T follicular helper cell (primary cell): Measurements from ENCODE around the gene CUX1.
"Not testable (repeated sequence)": the region's sequence is repeated elsewhere in the genome, so short reads cannot be mapped to it uniquely, and the experiment has no call there.

ENCODE experiments used
- DNase-seq: peaks from one replicate; pipeline ENCODE4 v3.0.0-alpha.2; 2020; ENCODE audit warnings: low read depth

Gene CUX1

DNA sequence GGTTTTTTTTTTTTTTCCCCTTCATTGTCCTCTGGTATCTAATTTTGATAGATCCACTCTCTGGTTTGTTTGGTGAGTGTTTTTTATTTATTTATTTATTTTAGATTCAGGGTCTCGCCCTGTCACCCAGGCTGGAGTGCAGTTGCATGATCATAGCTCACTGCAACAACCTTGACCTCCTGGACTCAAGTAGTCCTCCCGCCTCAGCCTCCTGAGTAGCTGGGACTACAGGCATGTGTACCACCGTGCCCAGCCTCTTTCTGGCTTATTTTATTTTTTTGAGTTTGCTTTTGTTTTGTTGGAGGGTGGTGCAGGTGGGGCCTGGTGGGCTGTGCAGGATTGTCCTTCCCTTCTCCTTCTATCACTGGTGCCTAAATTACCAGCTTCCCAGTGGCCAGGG is 282.0 kb downstream of the CUX1 start:
- no peak for DNase-seq

DNA sequence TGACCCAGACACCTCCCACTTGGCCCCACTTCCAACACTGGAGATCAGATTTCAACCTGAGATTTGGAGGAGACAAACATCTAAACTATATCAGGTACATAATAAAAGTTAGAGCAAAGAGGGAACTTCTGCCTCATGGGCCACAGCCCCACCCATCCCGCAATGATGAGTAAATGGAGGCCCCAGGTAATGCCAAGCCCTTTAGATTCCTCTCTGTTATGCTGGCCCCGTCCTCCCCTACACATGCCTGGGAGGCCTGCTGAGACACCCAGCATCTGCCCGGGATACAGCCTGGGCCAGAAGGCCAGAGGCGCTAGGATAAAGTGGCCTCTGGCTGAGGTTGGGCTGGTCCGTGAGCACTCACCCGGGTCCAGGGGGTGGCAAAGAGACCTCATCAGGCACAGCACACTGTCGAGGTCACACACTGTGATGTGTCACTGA is 283.7 kb downstream of the CUX1 start:
- DNase-seq = no peak

DNA sequence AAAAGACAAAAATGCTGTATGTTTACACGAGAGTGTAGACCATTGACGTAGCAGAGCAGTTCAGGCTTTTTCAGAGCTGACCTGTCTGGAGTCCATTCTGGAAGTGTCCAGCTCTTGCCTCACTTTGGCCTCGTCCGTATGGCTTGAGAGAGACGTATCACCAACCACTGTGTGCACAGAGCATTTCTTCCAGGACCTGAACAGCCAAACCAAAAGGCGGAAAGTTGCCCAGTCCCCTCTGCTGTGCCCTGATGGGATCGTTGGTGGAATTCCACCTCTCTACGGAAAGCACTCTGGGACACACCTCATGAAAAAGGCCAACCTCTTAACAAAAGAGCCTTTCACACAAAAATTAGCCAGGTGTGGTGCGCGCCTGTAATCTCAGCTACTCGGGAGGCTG is 284.5 kb downstream of the CUX1 start:
- DNase-seq = no peak

DNA sequence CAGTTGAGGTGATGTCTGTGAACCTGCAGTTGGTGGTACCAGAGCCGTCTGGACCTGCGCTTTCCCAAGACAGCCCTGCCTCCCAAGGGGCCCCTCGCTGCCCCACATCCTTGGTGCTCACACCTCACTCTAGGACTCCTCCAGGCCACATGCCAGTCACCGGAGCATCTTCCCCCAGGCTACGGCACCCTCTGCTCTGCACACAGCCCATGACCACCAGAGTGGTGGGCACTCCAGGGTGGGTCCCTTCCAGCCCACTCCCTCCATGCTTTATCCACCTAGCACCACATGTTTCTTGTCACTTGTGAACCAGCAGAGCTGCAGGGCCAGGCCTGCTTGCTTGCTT is 285.6 kb downstream of the CUX1 start:
- DNase-seq = no peak

DNA sequence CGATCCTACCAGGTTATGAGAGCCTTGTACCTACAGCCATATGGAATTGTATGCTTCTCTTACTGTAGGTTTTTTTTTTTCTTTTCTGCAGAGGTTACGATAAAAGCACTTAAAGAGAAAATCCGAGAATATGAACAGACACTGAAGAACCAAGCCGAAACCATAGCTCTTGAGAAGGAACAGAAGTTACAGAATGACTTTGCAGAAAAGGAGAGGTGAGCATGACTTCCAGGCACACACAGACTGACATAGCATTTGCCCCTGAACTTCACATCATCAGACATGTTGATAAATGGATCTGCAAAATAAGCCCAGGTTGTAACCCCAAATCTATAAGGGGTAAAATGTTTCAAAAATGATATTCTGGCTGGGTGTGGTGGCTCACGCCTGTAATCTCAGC is 286.8 kb downstream of the CUX1 start:
- DNase-seq = no peak

DNA sequence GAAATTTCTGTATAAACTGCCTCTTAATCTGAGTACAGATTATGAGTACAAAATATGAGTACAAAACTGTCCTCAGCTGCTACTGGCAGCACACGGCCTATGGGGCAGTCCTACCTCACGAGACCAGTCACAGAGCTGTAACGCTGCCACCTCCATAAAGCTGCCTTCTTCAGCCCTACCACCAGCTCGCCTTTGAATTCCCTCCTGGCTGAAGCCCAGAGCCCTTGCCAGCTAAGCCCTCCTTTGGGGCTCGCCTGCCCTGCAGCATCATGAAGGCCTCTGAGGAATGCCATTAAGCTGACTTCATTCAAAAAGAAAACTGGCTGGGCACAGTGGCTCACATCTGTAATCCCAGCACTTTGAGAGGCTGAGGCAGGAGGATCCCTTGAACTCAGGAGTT is 289.2 kb downstream of the CUX1 start:
- no peak for DNase-seq

DNA sequence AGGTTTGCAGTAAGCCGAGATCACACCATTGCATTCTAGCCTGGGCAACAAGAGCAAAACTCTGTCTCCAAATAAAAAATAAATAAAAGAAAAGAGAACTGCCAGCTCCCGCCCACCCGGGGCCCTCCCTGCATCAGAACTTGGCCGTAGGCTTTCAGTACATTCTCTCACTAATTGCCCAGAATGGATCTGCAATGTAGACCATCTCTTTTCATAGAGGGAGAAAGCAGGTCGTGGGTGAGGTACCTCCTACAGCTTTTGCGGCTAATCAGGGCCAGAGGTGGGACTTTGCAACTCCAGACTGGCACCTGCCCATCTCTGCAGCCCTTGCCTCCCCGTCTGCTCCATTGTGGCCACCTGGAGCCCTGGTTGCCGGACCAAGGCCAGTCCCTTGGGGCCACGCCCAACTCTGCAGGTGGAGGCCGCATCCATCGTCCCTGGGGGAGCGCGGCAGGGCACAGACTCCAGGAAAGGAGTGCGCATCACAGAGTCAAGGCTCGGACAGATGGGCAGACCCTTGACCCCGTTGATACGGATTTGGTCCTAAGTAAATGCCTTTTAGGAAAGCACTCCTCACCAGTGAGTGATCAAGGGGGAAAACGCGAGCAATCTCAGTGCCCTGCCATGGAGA is 290.2 kb downstream of the CUX1 start:
- no peak for DNase-seq

DNA sequence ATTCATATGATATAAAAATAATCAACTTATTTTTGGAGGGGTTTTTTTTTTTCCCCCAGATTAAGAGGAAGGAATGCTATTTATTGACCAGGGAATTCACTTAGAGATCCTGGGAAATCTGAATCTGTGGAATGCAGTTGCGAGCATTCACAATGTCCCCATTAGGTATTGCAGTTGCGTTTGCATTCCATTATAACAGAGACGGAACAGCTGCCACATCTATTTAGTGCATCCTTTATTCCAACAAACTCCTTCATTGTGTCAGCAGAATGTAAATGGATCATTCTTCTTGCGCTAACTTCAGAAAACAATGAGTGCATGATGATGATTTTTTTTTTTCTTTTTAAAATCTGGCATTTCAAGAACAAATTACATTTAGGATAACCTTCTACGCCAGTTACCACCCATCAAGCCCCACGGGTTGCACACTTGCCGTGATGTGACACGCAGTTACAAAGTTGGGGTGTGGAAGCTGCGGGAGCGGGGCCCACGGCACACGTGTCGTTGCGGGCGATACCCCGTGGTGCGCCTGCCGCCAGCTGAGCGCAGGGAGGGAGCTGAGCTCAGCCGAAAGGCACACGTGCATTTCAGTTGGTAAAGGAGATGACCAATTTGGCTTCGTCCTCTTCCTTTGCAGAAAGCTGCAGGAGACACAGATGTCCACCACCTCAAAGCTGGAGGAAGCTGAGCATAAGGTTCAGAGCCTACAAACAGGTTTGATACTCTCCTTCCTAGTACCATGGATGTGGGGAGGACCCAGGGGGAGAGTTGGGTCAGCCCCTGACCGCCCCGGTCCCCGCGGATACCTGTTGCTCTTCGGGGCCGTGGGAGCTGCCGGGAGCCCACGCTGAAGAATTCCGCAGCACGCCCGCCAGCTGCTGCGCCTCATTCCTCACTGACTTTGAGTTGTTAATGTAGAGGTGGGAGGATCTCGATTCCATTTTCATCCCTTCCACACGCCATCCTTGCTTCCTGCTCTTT is 293.9 kb downstream of the CUX1 start:
- no peak for DNase-seq

DNA sequence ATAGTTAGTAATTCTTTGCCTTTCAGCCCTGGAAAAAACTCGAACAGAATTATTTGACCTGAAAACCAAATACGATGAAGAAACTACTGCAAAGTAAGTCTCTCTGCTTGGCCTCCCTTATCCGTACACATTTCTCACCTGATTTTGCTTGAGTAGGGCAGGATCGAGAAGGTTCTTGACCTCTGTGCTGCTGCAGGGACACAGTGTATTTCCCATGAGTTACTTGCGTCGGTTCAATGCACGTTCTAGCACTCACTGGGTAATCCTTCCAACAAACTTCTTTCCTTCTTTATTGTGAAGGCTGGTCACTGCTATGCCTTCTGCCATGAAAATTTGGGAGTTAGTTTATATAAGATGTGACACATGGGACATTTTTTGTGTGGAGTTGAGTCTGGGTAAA is 297.8 kb downstream of the CUX1 start:
- no peak for DNase-seq

DNA sequence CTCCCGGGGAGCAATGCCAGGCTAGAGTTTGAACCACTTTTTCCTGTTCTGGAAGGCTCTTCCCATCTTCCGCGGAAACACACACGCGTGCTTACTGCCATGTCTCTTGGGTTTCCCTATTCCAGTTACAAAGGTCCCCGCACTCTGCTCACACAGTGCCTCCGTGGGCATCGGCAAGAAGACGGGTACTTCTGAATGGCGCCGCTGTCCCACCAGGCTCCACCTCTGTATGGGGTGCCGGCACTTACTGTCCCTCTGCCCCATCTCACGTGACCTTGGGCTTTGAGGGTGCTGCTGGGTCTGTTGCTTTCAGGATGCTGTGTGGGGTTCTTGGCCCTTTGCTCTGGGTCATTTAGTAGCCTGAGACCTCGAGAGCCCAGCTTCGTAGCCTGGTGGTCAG is 298.5 kb downstream of the CUX1 start:
- no peak for DNase-seq

DNA sequence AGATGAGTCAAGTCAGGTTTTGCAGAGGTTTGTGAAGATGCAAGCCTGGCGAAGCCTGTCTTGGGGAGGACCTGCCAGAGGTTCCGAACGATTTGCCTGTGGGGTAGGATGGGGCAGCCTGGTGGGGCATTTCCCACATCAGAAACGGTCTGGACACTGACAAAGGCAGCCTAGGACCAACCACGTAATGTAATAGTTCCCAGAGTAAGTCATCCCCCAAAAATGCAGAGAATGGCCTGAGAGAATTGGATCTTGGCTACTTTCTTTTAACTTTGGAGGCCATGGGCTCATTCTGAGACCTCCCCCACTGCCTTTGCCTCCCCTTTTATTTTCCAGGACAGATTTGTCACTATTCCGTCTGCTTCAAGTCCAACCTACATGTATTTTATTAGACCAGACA is 300.3 kb downstream of the CUX1 start:
- DNase-seq = no peak

DNA sequence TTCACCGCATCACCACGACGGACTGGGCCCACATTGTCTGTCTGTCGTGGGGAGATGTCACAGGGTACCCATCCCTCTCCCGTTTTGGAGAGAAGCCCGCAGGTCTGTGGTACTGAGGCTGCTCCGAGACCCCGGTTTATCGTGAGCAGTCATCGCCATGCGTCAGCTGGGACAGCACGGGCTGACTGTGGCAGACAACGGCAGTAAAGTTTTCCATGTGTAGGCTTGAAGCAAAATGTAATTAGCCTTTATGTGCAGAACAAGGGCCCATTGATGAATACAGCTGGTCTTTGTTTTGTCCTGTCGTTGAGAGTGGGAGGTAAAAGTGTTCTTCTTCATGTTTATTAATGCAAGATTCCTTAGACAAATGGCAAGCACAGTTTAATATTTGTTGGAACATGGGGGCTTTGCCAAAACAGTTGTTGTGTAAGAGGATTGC is 301.8 kb downstream of the CUX1 start:
- DNase-seq = no peak

DNA sequence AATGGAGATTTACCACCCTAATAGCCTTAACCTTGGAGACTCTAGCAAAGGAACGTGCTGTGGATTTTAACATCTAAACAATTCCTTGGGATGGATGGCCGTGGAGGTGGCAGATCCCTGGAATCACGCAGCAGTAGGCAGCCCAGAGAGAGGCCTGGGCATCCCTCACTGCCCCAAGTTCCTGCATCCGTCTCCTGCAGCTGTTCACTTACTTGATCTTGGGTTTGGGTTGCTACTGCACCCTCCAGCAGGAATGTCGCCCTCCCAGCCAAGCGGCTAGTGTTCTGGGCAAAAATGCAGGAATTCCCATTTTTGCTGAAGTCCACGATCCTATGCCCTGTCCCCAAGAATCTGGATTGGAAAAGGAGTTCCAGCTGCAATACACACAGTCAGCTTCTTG is 302.5 kb downstream of the CUX1 start:
- no peak for DNase-seq

DNA sequence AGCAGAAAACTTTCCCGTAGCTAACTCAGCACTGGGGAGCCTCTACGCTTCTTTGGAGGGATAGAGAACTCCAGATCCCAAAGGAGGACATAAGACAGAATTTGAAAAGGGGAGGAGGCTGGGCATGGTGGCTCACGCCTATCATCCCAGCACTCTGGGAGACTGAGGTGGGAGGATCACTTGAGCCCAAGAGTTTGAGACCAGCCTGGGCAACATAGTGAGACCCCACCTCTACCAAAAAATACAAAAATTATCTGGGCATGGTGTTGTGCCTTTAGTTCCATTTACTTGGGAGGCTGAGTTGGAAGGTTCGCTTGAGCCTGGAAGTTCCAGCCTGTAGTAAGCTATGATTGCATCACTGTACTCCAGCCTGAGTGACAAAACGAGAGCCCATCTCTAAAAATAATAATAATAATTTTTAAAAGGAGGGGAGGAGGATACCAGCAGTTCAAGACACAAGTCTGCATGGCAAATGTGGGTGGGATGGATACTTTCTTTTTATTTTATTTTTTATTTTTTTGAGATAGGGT is 303.3 kb downstream of the CUX1 start:
- no peak for DNase-seq

DNA sequence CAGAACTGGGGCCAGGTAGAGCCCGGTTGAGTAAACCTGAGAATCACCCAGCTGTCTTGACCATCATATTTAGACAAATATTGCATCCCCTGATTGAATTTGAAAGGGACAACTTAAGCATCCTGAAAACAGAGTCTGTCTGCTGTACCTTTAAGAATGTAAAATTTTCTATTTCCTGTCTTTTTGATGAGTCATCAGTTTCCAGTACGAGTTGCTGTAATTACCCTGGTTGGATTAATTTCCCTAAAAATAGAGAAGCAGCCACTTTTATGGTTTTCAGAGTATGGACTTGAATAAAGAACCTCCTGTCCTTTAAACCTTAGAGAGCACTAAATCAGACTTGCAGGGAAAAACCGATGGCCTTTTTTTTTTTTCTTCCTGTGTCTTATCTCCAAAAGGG is 304.6 kb downstream of the CUX1 start:
- no peak for DNase-seq

DNA sequence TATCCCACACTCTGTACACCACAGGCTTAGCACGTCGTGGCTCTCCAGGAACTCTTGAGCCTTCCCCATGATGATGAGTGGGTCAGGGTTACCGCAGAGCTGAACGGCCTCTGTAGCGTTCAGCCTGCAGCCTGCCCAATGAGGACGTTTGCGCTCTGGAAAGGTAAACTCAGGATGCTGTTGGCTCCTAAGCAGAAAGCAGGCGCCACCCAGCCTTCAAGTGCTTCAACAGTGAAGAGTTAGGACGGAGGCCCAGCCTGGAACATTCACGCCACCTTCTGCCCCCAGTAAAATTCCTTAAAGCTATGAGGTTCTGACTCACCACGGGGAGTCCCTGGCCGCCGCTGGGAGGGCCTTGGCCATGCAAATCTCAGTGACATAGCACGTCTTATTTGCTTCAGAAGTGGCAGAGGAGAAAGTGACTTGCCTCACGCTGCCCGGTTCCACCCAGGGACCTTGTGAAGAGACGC is 307.7 kb downstream of the CUX1 start:
- no peak for DNase-seq

DNA sequence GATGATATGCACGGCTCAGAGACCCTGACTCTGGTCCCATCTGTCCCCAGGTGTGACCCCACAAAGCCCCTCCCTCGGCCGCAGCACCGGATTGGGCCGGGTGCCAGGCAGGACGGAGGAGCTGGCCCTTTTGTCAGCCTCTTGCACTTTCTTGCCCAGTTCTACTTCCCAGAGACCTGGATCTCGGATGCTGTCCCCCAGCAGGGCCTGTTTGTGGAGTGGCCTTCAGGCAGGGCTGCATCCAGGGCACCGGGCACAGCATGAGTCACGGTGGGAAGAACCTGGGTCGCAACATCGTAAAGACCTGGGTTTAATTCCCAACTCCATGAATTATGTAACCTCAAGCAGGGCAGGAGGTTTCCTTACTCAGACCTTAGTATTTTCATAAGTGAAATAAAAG is 310.9 kb downstream of the CUX1 start:
- DNase-seq = no peak

DNA sequence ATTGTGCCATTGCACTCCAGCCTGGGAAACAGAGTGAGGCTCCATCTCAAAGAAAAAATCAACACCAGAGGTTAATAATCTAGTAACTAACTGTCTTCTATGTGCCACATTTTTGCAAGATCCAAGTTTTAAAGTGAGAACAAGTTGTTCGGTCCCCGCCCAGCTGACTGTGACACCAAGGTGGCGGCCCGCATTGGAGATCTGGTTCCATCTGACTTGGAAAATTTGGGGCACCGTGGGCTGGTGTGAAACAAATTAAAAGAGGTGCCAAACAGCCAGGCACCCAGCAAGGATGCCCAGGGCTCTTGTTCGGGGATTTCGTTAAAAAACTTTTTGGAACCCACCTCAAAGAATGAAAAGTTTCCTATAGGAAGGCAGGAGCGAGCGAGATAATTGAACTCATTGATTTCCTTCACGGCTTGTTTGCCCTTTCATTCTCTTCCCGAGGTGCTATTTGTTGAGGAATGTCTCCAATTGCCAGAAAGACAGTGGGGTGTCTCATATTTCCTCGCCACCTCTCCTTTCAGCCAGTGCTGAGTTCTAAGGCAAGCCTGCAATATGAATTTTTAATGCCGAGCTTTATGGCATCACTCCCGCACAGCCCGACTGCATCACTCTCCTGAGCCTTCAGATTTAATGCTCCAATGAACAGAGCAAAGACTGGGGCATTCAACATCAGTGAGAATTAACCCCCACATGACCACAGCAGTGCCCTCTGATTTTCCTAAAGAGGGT is 312.4 kb downstream of the CUX1 start:
- DNase-seq = no peak

DNA sequence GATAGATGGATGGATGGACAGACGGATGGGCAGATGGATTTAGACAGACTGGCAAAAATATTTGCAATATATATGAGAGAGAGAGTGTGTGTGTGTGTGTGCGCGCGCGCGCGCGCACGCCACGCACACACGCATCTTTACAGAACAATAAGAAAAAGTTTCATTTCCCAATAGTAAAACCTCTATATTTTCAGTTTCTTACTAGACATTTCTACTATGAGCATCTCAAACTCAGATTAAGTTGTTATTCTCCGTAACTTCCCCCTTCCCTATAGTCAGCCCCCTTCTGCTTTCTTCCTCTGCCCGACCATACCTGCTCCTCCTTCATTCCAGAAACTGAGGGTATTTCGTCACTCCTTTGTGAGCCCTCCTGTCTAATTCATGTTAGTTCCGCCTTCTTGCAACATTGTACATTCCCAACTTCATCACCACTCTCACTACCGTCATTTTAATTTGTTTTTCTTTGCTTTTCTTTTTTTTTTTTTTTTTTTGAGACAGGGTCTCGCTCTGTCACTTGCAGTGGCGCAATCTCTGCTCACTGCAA is 314.9 kb downstream of the CUX1 start:
- DNase-seq = no peak

DNA sequence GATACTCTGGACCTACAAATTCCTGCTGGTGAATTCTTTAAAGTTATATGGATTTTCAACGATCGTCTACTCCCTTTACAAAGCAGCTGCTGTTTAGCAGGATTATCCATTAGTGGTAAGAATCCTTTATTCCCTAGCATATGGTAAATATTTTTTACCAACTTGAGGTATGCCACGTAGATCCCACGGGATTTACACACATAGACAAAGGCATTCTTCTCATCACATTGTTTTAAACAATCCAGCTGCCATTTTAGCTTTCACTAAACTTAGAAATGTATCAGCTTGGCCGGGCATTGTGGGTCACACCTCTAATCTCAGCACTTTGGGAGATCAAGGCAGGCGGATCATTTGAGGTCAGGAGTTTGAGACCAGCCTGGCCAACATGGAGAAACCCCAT is 321.2 kb downstream of the CUX1 start:
- DNase-seq = no peak

DNA sequence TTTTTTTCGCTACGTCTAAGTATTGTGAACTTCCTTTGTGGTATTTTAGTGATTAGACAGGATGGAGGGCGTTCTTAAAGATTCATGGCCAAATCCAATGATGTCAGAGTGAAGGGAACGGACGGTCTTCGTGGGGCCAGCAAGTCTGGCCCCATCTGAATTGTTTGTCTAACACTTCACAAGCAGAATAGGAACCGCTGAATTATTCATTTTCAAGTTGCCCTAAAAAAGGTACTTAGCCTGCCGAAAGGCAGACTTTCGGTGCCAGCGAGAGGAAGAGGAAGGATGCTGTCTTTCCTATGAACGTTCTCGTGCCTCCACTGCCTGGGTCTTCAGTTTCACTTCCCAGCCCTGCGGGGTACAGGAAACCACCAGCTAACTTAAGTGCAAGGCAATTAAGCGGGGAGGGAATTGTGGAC is 323.5 kb downstream of the CUX1 start:
- no peak for DNase-seq

DNA sequence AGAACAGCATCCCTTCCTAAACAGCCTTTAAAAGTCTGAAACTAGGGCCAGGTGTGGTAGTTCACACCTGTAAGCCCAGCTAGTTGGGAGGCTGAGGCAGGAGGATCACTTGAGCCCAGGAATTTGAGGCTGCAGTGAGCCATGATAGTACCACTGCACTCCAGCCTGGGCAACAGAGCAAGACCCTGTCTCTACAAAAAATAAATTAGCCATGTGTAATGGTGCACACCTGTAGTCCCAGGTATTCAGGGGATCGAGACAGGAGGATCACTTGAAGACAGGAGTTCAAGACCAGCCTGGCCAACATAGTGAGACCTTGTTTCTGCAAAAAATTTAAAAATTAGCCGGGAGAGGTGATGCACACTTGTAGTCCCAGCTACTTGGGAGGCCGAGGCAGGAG is 325.0 kb downstream of the CUX1 start:
- DNase-seq = not testable (repeated sequence)
